NCI-H187 treated with DMSO at 0.1 percent for 48 hours (cell line): ENCODE results near the gene OR51L1.
A peak's percentile ranks its signal among the peaks of the same experiment; 100 is the strongest.
"Not testable (repeated sequence)": the region's sequence is repeated elsewhere in the genome, so short reads cannot be mapped to it uniquely, and the experiment has no call there.

ENCODE experiments used
- DNase-seq: peaks from one replicate; lab custom pipeline; 2025; lab: John Stamatoyannopoulos, UW

Gene OR51L1, protein sequence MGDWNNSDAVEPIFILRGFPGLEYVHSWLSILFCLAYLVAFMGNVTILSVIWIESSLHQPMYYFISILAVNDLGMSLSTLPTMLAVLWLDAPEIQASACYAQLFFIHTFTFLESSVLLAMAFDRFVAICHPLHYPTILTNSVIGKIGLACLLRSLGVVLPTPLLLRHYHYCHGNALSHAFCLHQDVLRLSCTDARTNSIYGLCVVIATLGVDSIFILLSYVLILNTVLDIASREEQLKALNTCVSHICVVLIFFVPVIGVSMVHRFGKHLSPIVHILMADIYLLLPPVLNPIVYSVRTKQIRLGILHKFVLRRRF

DNA sequence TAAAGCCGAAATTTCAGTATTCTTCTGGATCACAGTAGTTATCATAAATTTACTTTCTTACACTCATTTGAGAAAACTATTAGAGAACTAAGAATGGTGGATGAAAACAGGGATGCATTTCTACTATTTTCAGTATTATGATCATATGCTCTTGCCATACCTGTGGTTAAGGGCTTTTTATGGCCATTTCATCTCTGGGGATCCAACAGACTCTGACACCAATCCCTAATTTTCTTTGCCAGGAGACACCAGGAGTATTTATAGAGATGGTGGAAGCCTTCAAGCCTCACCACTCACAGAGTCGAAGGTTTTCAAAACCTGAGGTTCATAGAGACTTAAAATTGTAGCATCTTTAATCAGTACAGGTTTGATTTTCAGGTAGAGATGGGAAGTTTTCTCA is at the start of gene OR51L1:
OR51L1 (plus strand) TSS at position 301 of the 400 bp plus-strand sequence. CDS start 4,132 bp downstream, outside the sequence.
- no peak for DNase-seq

DNA sequence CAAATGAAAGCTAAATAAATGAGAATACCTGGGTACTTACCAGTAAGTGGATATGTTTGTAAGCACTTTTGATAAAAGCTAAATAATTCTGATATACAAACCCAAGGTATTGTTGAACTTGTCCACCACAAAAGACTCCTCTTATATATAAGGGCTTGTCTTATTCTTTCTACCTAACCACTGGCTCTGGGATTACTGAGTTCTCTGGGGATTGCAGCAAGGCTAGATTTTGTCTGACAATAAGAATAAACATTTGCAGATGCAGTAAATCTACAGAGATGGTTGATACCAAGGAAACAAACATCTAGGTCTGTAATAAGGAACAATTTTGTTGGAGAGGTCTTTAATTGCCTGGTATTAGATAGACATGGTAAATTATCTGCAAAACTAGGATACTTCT is 47.1 kb upstream of the OR51L1 start, which contains the start of gene OR51A4:
OR51A4 (minus strand) TSS at position 101 of the 400 bp plus-strand sequence. CDS start 505 bp downstream, outside the sequence.
- no peak for DNase-seq

DNA sequence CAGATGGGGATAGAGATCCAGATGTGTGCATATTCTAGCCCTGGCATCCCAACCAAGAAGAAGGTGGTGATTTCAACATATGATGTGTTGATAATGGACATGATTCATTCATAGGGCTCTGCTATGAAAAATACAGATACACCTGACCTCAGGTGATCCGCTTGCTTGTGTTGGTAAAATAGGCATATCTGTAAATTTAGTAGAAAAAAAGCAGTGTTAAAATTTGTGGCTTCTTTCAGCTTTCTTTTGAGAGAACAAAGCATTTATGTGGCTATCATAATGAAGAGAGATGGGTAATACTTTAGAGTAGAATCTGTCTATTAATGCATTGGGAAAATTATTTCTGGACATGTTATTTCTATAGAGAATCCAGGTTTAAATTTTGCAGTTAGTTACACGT is 39.0 kb upstream of the OR51L1 start, which contains the start of gene OR51A2:
OR51A2 (minus strand) TSS at position 101 of the 400 bp plus-strand sequence; CDS start at position 101, 0 bp downstream.
- not testable (repeated sequence) for DNase-seq

DNA sequence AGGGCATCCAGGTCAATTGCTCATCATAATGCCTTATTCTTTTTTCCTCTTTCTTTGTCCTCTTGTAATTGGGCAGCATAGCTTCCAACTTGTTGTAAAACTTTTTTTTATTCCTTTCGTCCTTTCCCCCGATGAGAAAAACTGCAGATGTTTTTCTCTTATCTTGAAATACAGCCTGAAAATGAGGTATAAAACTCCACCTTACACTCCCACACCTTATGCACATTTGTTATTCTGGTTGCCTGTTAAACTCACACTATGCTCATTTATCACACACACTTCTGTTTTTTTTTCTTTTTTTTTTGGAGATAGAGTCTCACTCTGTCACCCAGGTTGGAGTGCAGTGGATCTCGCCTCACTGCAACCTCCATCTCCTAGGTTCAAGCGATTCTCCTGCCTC is 37.3 kb upstream of the OR51L1 start:
- DNase-seq: no peak

DNA sequence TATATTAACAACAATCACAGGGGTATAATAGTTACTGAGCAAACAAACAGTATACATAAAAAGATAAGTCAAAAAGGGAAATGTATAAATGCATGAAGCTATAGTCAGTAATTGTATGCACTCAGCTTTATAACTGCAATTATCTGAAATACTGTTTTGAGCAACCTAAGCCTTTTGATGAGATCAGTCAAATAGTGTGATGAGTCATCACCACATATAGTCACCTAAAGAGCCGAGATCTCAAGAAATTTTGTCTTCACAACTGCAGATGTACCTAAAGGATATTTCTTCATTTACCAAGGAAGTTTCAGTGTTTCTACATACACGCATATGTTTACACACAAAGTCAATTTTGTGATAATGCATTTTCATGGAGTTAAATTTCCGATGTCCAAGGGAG is 33.8 kb upstream of the OR51L1 start:
- no peak for DNase-seq

DNA sequence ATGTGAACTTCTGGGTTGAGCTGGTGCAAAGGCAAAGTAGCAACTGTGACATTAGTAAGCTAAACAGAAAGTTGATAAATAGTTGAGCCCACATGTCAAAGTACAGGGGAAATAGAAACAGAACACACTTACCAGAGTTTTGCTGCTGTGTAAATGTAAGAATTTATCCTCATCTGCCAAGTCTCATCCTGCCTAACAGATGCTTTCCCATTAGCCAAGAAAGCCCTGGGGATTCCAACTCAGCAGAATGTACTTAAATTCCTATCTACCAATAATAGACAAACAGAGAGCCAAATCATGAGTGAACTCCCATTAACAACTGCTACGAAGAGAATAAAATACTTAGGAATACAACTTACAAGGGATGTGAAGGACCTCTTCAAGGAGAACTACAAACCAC is 31.8 kb upstream of the OR51L1 start:
- DNase-seq: no peak

DNA sequence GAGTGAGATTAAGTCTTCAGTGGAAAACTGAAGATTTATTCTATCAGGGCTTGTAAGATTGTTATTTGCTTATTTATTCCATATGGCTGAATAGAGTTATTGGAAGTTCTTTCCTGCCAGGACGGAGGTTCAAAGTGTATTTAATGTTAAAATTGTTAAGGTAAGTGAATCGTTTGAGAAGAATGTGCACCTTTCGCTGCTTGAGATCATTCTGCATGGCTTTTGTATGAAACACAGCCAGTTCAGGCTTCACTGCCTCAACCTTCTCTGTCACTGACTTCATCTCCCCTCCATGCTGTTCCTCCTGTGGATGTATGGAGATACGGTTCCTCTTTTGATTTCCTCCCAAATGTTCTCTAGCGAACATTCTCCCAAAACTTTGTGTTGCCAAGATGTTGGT is 19.2 kb upstream of the OR51L1 start:
- no peak for DNase-seq

DNA sequence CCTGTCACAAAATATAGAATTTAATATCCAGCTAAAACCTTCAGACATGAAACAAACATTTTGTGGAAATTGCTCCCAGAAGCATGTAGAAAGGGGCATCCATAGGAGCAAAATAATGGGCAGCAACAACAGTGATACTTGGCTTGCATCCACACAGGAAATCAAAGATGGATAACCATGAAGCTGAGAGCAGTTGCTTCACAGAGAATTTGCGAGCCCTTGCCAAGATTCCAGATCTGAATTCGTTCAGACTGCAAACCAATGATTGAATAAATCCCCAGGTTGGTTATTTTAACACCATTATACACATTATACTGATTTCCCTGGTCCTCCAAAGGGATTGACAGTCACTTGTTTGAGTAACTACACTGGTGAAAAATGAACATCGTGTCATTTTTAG is 15.6 kb upstream of the OR51L1 start:
- no peak for DNase-seq

DNA sequence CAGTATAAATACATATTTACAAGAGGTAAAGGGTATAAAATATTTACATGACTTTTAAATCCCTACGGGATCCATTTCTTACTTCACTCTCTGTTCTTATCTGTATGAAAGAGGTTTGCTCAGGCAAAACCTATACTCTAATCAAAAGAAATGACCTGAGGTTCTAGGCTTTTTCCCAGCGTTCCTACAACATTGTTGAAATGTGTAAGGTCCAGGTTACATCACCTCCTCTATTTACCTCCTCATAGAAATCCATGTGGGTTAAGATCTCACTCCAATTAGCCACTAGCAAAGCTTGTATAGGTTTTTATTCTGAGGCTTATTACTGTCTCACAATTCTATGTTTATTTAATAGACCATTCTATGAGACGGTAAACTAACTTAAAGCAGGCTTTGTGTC is 12.0 kb upstream of the OR51L1 start:
- no peak for DNase-seq

DNA sequence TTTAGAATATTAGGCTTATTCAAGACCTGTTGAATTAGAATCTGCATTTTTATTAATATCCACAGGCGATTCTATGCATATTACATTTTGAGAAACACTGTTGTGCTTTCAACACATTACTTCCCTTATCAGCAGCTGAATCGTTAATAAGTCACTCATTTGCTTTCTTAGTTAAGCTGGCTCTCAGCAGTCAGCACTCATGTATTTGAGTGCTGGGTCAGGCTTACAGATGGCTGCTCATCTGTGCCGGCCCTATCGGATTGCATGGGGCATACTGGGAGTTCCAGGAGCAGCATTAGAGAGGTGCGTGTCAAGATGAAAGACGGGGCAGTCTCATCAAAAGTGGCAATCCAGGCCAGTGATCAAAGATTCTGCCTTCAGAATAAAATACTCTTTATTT is 10.8 kb upstream of the OR51L1 start:
- no peak for DNase-seq

DNA sequence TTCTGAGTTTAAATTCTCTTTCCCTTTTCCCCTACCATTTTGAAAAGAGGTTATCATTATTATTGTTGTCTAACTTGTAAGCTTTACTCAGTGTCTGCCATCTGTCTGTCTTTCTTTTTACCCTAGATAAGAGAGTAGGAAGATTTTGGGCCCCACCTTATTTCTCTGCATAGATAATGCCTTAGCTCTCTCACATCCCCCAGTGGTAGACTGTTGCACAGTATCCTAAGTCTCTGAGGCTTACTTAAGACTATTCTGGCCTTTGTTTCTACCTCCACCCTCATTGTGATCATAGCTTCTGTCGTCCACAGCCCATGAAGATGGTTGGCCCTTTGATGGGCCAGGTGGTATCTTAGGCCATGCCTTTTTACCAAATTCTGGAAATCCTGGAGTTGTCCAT is 3.6 kb upstream of the OR51L1 start:
- no peak for DNase-seq

DNA sequence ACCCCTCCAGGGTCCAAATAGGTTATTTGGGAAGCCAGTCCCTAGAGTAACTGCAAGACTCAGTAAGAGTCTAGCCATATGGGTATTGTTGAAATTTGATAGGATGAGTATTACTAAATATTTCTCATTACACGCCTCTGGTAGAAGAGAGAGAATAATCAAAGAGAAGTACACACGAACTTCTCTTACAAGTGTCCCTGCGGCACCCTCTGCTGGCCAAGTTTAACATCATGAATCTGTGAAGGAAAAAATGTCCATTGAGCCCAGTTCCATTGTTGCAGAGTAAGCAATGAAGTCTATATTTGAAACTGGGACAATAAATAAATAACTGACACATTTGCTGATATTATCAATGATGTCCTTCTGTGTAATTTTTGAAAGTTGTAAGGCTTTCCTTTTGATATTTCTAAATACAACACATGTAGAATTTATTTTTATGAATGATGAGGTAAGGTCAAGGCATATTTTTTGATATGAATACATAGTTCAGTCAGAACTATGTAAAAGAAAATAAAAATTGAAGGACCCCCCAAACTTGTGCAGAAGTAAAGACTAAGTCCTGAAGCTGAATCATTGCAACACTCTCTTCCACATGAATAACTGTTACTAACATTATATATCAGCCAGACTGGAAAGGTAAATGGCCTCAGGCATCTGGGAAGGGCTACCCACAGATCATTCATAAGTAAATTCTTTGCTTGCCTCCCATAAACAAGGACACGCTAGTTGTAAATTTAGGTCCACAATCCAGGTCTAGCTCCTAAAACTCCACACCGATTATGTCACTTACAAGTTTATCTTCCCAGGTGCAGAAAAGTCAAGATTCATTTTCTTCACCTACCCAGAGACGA is 10.0 kb downstream of the OR51L1 start:
- peak; percentile 13 for DNase-seq

DNA sequence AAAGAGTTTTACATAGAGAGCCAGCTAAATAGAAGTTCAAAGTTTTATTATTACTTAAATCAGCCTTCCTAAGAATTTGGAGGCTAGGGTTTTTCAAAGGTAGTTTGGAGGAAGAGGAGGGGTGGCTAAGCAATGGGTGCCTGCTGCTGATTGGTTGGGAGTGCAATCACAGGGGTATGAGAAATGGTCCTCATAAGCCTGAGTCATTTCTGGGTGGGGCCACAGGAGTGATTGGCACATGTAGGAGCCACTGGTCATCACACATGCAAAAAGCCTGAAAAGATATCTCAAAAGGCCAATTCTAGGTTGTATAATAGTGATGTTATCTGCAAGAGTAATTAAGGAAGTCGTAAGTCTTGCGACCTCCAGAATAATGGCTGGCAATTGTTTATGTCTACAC is 12.9 kb downstream of the OR51L1 start:
- DNase-seq: no peak

DNA sequence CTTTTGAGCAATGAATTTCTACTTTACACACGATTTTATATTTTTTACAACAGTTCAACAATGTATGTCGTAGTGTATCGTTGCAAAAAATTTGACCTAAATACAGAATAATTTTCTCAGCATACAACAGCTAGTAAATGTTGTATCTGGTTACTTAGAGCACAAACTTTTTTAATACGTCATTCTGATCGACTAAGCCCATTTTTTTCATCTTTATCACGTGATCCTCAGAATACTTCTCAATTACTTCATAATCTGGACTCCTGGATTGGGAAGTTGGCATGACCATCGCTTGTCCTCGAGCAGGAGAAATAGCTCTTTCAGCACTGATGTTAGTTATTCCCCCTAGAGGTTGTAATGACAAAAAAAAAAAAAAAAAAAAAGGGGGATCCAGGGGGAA is 16.6 kb downstream of the OR51L1 start:
- DNase-seq: no peak

DNA sequence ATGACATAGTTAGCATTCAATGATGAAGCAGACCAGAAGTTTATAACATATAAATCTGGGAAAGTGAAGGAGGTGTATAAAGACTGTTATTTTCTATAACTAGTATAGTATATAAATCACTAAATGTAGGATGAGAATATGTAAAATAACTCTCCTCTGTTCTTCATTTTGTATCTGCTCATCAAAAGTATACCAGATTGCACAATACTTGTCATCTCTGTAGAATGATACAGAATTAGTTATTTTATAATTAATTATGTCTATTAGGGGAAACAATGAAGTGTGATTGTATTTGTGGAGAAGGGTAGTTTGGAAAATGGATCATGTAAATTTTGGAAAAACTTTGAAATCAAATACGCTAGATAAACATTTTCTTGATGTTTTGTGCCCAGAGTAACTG is 18.4 kb downstream of the OR51L1 start:
- DNase-seq: no peak

DNA sequence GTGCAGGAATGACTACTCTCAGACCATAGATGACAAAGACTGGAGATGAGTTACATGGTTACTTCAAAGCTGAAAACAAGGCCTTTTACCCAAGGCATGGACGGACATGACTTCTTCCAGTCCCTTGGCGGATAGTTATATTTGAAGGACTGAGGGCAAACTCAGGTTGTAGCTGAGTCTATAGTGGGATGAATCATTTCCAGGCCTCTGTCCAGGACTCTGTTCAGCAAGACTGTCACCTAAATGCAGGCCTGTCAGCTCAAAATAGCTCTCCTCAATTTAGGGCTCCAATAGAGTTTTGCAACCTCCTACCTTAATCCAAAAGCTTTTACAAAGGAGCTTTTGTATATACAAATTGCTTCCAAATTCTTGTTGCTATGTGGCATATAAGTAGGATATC is 27.3 kb downstream of the OR51L1 start:
- DNase-seq: no peak

DNA sequence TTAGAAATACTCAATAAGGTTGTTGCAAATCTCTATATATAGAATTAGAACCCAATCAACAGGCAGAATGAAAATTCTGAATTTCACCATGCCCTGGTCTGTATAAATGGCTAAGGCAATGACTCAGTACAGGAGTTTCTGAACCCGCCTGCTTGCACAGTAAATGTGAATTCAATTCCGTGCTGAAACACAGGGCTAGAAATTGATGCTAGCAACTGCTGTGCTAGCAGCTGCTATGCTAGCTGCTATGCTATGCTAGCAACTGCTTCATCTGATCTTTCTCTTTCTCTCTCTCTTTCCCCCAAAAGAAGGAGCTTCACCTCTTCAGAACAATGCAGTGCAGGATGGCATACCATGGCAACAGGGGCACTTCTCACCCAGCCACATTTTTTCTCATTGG is 42.0 kb downstream of the OR51L1 start:
- DNase-seq: no peak

DNA sequence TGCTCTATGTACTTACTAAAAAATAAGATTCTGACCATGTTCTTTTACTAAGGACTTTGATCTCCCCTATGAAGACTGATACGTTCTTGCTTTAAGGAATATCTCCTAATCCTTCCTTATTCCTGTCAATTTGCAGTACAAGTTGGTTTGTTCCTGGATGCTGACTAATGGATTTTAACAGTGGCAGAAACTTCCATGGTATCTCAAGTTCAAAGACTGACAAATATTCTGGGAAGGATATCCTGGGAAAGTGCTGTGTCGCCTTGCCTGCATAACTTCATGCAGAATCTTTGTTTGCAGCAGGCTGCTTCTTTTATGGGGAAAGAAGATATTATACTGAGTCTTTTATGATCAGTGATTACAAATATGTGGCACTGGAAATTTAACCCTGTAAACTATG is 43.3 kb downstream of the OR51L1 start:
- no peak for DNase-seq

DNA sequence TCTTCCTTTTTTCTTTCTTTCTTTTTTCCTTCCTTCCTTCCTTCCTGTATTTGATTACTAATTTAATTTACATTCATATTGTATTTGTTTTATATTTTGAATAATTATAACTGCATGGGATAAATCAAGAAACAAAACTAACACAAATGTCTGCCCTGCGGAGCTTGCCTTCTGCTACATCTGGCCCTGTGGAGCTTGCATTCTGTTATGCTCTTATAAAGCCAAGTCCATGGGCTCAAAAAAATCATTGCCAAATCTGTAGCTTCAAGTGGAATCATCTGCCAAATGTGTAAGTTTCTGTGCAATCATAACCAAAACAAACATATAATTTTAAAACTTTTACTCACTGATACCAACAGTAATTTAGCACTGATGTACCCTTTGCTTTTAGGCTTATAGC is 43.7 kb downstream of the OR51L1 start:
- DNase-seq: no peak

DNA sequence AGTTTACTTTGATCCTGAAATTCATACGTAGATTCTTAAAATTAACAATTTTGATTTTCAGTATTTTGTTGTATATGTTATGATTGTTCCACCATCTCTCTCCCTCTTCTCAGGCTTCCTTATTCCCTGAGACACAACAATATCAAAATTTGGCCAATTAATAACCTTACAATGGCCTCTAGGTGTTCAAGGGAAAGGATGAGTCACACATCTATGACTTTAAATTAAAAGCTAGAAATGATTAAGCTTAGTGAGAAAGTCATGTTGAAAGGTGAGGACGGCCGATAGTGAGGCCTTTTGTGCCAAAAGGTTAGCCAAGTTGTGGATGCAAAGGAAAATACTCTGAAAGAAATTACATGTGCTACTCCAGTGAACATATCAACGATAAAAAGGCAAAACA is 46.2 kb downstream of the OR51L1 start:
- no peak for DNase-seq

DNA sequence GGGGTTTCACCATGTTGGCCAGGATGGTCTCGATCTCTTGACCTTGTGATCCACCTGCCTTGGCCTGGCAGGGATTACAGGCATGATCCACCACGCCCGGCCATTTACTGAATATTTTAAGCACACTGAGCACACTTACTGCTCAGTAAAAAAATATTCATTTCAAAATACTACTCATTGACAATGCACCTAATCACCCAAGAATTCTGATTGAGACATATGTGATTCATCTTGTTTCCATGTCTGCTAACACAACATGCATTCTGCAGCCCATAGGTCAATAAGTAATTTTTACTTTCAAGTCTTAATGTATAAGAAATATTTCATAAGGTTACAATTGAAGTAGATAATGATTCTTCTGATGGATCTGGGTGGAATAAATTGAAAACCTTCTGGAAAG is 47.4 kb downstream of the OR51L1 start:
- no peak for DNase-seq

DNA sequence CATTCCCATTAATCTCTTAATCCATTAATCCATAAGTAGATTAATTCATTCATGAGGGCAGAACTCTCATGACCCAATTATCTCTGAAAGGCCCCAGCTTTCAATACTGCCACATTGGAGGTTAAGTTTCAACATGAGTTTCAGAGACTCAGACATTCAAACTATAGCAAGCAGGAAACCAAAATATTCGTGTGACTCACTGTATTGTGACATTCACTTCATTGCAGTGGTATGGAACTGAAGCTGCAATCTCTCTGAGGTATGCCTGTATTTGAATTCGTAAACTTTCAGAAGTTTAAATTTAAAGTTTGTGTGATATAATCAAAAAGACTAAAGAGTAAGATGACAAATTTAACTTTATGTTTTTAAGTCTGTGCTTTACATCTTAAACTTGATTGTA is 48.7 kb downstream of the OR51L1 start:
- no peak for DNase-seq

DNA sequence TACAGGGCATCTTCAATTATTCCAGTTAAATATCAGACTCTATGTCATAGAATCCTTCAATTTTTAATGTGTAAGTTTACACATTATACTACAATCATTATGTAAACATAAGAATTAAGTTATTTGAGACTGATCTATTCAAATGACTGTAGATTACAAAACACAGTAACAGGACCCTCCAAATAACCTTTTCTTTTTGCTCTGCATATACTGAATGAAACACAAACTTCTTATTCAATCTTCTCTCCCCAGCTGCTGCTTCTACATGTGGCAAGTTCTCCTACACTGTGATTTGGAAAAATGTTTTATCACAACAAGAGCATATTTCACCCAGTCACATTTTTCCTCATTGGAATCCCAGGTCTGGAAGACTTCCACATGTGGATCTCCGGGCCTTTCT is 51.6 kb downstream of the OR51L1 start, which contains the start of gene OR52J3:
OR52J3 (plus strand) TSS at position 301 of the 400 bp plus-strand sequence; CDS start at position 301, 0 bp downstream.
- DNase-seq: no peak
